ENCODE measurements around the gene OR6J1. TPM values are rescaled to one million over a fixed set of nuclear protein-coding genes. Genes with fewer than 3 reads are reported as not detected.
A peak's percentile ranks its signal among the peaks of the same experiment; 100 is the strongest.

The OR6J1 gene
- total and polyA plus RNA-seq, 2 of the 13 experiments (the other 11 are each of a cell fraction or from before 2014, with no cell fraction given), result not detected

DNA sequence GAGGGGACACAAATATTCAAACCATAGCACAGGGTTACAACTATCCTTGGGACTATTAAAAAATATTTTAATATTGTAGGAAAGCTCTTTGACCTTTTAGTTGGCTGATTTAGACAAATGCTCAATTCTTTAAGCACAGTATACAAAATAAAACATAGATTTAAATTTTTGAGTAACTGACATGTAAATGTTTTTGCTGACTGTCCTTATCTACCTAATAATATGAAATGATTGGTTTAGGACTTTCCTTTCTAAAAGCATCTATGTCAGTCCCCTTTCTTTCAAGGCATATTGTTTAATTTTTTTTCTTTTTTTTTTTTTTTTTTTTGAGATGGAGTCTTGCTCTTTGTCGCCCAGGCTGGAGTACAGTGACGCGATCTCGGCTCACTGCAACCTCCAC, 16.5 kb upstream of the OR6J1 start:
- FAIRE-seq (no peak), DNase-seq (ENCODE audit: low spot score) (no peak), ATAC-seq (no peak)
- H3K36me3 ChIP-seq (replicated peaks in 1 of 2; ENCODE audit: control insufficient read depth in 1 of 2, insufficient read depth in 2 of 2, low read length in 2 of 2), result no peaks in the 10 kb centered on the region
- POLR2A ChIA-PET, result no interaction called here
- BruUV-seq (replicated peaks), result no TSS peak
- H4K20me1 ChIP-seq (ENCODE audit: insufficient read depth, low read length), result no peaks in the 10 kb centered on the region
- H3K4me1 ChIP-seq (ENCODE audit: insufficient read depth, low read length), result peaks cover 26% of the 10 kb centered on the region
- intact Hi-C loops (cut with micrococcal nuclease; ENCODE audit: unreplicated experiment) (no loop called here), in situ Hi-C loops (cut with HindIII; ENCODE audit: extremely low pct_ligation_motif_present, low pct_unique_long_range_greater_than_20kb) (no loop called here)
- no peak overlapping the region for H2AFZ ChIP-seq (ENCODE audit: low read length)
- H3K27me3 ChIP-seq (ENCODE audit: control insufficient read depth in 1 of 2, insufficient read depth in 2 of 2, low read length in 2 of 2), result peaks cover 2 to 5% of the 10 kb centered on the region in 2 experiments; a peak in 3 of 5 replicates
- TF ChIP-seq ZNF557 (CRISPR knock-in tag; IDR thresholded peaks at IDR 0.05) (no peak), MAFF (IDR thresholded peaks at IDR 0.05; ENCODE audit: low read depth, low read length) (peak; percentile 36; the same call in 1 of the 2 replicates), MAFK (conservative IDR thresholded peaks at IDR 0.05 in 1 of 2, IDR thresholded peaks at IDR 0.05 in 1 of 2; ENCODE audit: low read length in 2 of 2) (peak; percentile 39 to 52)
- no peak overlapping the region for H3K9ac ChIP-seq (ENCODE audit: insufficient read depth, low read depth, low read length)
- H3K27ac ChIP-seq (ENCODE audit: extremely low read length, insufficient read depth, low read length), result no peak overlapping the region
- CTCF ChIA-PET (ENCODE audit: low intra/inter-chr PET ratio, low total read pairs), result no interaction called here
- H3K9me3 ChIP-seq (ENCODE audit: low read length), result no peaks in the 10 kb centered on the region
- no peak overlapping the region for H3K4me3 ChIP-seq (replicated peaks in 1 of 3; ENCODE audit: insufficient read depth in 1 of 3, low read depth in 2 of 3, low read length in 3 of 3)
- 76% methylated on average over 4 of the region's 4 CpGs for WGBS (ENCODE audit: low lambda C conversion rate)
- H3K79me2 ChIP-seq (ENCODE audit: insufficient read depth, low read length), result no peaks in the 10 kb centered on the region
- H3K4me2 ChIP-seq (ENCODE audit: low read depth, low read length), result no peak overlapping the region

DNA sequence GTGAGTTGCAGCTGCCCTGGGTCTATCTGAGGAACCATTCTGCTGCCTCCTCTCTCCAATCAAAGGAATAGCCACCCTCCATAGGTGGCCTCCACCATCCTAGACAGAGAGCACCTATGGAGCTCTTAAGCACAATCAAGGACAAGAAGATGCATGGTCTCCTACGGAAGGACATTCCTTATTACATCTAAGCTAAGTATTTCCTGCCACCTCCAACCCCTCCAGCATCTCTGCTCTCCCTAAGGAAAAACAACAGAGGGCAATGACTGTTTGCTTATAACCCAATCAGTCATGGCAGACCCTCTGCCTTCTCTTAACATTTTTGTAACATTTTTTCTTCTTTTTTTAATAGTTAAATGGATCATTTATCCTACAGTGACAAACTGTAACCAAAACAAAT, 14.8 kb upstream of the OR6J1 start:
- ATAC-seq, result peak; percentile 36
- Histone ChIP-seq H3K79me2 (ENCODE audit: insufficient read depth, low read length) (no peaks in the 10 kb centered on the region), H2AFZ (ENCODE audit: low read length) (no peak overlapping the region), H3K9me3 (ENCODE audit: low read length) (no peaks in the 10 kb centered on the region), H3K4me2 (ENCODE audit: low read depth, low read length) (no peak overlapping the region), H4K20me1 (ENCODE audit: insufficient read depth, low read length) (no peaks in the 10 kb centered on the region), H3K9ac (ENCODE audit: insufficient read depth, low read depth, low read length) (no peak overlapping the region), H3K27me3 (ENCODE audit: control insufficient read depth in 1 of 2, insufficient read depth in 2 of 2, low read length in 2 of 2) (peaks cover 2 to 16% of the 10 kb centered on the region in 2 experiments; a peak in 3 of 5 replicates), H3K27ac (ENCODE audit: extremely low read length, insufficient read depth, low read length) (no peak overlapping the region), H3K36me3 (replicated peaks in 1 of 2; ENCODE audit: control insufficient read depth in 1 of 2, insufficient read depth in 2 of 2, low read length in 2 of 2) (no peaks in the 10 kb centered on the region), H3K4me1 (ENCODE audit: insufficient read depth, low read length) (peaks cover 18% of the 10 kb centered on the region), H3K4me3 (replicated peaks in 1 of 3; ENCODE audit: insufficient read depth in 1 of 3, low read depth in 2 of 3, low read length in 3 of 3) (no peak overlapping the region)
- FAIRE-seq, result no peak
- TF ChIP-seq EP300 (IDR thresholded peaks at IDR 0.05; ENCODE audit: low read depth in 2 of 2, low read length in 2 of 2) (no peak), EP300 (CRISPR knock-in tag; IDR thresholded peaks at IDR 0.05; ENCODE audit: borderline replicate concordance) (peak; percentile 27; the same call in 1 of the 2 replicates), THAP11 (CRISPR knock-in tag; IDR thresholded peaks at IDR 0.05) (no peak), ZNF354B (CRISPR knock-in tag; IDR thresholded peaks at IDR 0.05) (0 out of 2 replicates have a peak, but pooled peaks have one; percentile 48)
- 38% methylated on average over 1 of the region's 1 CpG for WGBS (ENCODE audit: low lambda C conversion rate)
- ChIA-PET CTCF (ENCODE audit: low intra/inter-chr PET ratio, low total read pairs) (interaction anchor here (1.9 to 2.7 kb wide), 2 partner anchors 102 to 195 kb away, joined by 8 read pairs; no protein-coding TSS in a partner anchor), POLR2A (interaction anchor here (0.6 to 2.0 kb wide), 4 partner anchors 70 to 307 kb away, joined by 3 to 4 read pairs (median 4); partner anchors contain the start of gene OXA1L)
- no peak for DNase-seq (ENCODE audit: low spot score)
- intact Hi-C loops (cut with micrococcal nuclease; ENCODE audit: unreplicated experiment) (loop anchor here (1.0 to 10.0 kb wide), 4 partner anchors 54 to 274 kb away; partner anchors contain the start of gene OXA1L), in situ Hi-C loops (cut with HindIII; ENCODE audit: extremely low pct_ligation_motif_present, low pct_unique_long_range_greater_than_20kb) (no loop called here)
- BruUV-seq (replicated peaks), result no TSS peak
